Hepatocyte (in vitro differentiated cells): ENCODE measurements around the gene APEH.

Experiments used
- EZH2 ChIP-seq: fragments of 200-600 bp; sonication (generic); IDR thresholded peaks from 2 replicates; pipeline ENCODE4 v1.6.1; 2016; ENCODE audit warnings: antibody characterized with exemption, mild to moderate bottlenecking, borderline replicate concordance
- TF ChIP-seq, protein P1 (sequence below): fragments of 200-600 bp; sonication (generic); IDR thresholded peaks from 2 replicates; pipeline ENCODE4 v1.5.1; 2016; ENCODE audit warnings: antibody characterized with exemption, mild to moderate bottlenecking; ENCODE audit not compliant: poor library complexity

DNA sequence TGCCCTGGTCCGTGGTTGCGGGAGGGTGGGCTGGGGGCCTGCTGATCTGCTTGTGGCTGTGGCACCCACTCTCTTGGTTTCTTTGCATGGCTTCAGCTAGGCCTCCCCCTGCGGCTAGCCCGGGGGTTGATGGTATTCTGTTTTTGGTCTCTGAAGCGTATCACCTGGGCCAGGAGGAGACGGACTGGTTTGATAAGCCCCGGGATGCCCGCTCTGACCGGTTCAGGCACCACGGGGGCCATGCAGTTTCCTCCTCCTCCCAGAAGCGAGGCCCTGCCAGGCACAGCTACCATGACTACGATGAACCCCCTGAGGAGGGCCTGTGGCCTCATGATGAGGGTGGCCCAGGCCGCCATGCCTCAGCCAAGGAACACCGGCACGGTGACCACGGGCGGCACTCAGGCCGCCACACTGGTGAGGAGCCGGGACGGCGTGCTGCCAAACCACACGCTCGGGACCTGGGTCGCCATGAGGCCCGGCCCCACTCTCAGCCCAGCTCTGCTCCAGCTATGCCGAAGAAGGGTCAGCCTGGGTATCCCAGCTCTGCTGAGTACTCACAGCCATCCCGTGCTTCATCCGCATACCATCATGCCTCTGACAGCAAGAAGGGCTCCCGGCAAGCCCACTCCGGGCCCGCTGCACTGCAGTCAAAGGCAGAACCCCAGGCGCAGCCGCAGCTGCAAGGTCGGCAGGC is 11.3 kb upstream of the APEH start:
- TF ChIP-seq, protein P1, sequence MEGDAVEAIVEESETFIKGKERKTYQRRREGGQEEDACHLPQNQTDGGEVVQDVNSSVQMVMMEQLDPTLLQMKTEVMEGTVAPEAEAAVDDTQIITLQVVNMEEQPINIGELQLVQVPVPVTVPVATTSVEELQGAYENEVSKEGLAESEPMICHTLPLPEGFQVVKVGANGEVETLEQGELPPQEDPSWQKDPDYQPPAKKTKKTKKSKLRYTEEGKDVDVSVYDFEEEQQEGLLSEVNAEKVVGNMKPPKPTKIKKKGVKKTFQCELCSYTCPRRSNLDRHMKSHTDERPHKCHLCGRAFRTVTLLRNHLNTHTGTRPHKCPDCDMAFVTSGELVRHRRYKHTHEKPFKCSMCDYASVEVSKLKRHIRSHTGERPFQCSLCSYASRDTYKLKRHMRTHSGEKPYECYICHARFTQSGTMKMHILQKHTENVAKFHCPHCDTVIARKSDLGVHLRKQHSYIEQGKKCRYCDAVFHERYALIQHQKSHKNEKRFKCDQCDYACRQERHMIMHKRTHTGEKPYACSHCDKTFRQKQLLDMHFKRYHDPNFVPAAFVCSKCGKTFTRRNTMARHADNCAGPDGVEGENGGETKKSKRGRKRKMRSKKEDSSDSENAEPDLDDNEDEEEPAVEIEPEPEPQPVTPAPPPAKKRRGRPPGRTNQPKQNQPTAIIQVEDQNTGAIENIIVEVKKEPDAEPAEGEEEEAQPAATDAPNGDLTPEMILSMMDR, result no peak
- no peak for TF ChIP-seq EZH2
